ENCODE data around the gene IDI2. TPM values are rescaled to one million over a fixed set of nuclear protein-coding genes. Genes with fewer than 3 reads are reported as not detected.

Gene IDI2
- total and polyA plus RNA-seq, 2 experiments from 2014 or later, result not detected

- no peak for DNase-seq (ENCODE audit: low read depth in 1 of 2, low spot score in 1 of 2)
- no peak for TF ChIP-seq CTCF (IDR thresholded peaks at IDR 0.05; ENCODE audit: low read depth, low read length)
- no peaks in the 10 kb centered on the region for H3K27me3 ChIP-seq
- H3K27ac ChIP-seq, result peak overlapping the region; percentile 99
- no peaks in the 10 kb centered on the region for H3K9me3 ChIP-seq (ENCODE audit: low read depth)
- peaks cover 14% of the 10 kb centered on the region for H3K4me1 ChIP-seq (ENCODE audit: low read depth)
- peaks cover 9% of the 10 kb centered on the region for H3K36me3 ChIP-seq
- H3K4me3 ChIP-seq, result peak overlapping the region; percentile 71
These were observed 23.8 kb upstream of the IDI2 start for GRCh38 chr10:1049425-1049958.

GRCh38 chr10:1048732-1049424 lies 23.2 kb upstream of the IDI2 start, which contains the start of gene IDI1:
TSS of gene IDI1 (minus strand) at chr10:1049119. CDS start at chr10:1049003, 116 bp downstream.
- H3K4me1 ChIP-seq (ENCODE audit: low read depth), result peaks cover 17% of the 10 kb centered on the region
- H3K27ac ChIP-seq, result peak within 1 kb of the TSS; percentile 99
- peak within 1 kb of the TSS; percentile 71 for H3K4me3 ChIP-seq
- H3K27me3 ChIP-seq, result no peaks in the 10 kb centered on the region
- peaks cover 9% of the 10 kb centered on the region for H3K36me3 ChIP-seq
- DNase-seq (ENCODE audit: low read depth in 1 of 2, low spot score in 1 of 2), result peak; percentile 99 to 100
- H3K9me3 ChIP-seq (ENCODE audit: low read depth), result no peaks in the 10 kb centered on the region
- TF ChIP-seq CTCF (IDR thresholded peaks at IDR 0.05; ENCODE audit: low read depth, low read length), result no peak

- Histone ChIP-seq H3K36me3 (peaks cover 11% of the 10 kb centered on the region), H3K4me3 (peak overlapping the region; percentile 71), H3K9me3 (ENCODE audit: low read depth) (no peaks in the 10 kb centered on the region), H3K27ac (peak overlapping the region; percentile 99), H3K4me1 (ENCODE audit: low read depth) (peaks cover 17% of the 10 kb centered on the region), H3K27me3 (no peaks in the 10 kb centered on the region)
- DNase-seq (ENCODE audit: low read depth in 1 of 2, low spot score in 1 of 2), result no peak
- TF ChIP-seq CTCF (IDR thresholded peaks at IDR 0.05; ENCODE audit: low read depth, low read length), result no peak
These were observed 22.7 kb upstream of the IDI2 start for GRCh38 chr10:1048349-1048731.

GRCh38 chr10:1047937-1048336 lies 22.3 kb upstream of the IDI2 start:
- H3K9me3 ChIP-seq (ENCODE audit: low read depth), result no peaks in the 10 kb centered on the region
- H3K27me3 ChIP-seq, result no peaks in the 10 kb centered on the region
- no peak for DNase-seq (ENCODE audit: low read depth in 1 of 2, low spot score in 1 of 2)
- TF ChIP-seq CTCF (IDR thresholded peaks at IDR 0.05; ENCODE audit: low read depth, low read length), result no peak
- peaks cover 15% of the 10 kb centered on the region for H3K36me3 ChIP-seq
- peak overlapping the region; percentile 99 for H3K27ac ChIP-seq
- H3K4me3 ChIP-seq, result peak overlapping the region; percentile 71
- H3K4me1 ChIP-seq (ENCODE audit: low read depth), result peaks cover 17% of the 10 kb centered on the region

GRCh38 chr10:1045415-1045814 lies 19.8 kb upstream of the IDI2 start:
- DNase-seq (ENCODE audit: low read depth in 1 of 2, low spot score in 1 of 2), result no peak
- Histone ChIP-seq H3K36me3 (peaks cover 29% of the 10 kb centered on the region), H3K27ac (peak overlapping the region; percentile 22), H3K4me3 (no peak overlapping the region), H3K27me3 (no peaks in the 10 kb centered on the region), H3K4me1 (ENCODE audit: low read depth) (peaks cover 10% of the 10 kb centered on the region), H3K9me3 (ENCODE audit: low read depth) (no peaks in the 10 kb centered on the region)
- TF ChIP-seq CTCF (IDR thresholded peaks at IDR 0.05; ENCODE audit: low read depth, low read length), result no peak
